Measurements from ENCODE around the gene MRPL2.

DNA sequence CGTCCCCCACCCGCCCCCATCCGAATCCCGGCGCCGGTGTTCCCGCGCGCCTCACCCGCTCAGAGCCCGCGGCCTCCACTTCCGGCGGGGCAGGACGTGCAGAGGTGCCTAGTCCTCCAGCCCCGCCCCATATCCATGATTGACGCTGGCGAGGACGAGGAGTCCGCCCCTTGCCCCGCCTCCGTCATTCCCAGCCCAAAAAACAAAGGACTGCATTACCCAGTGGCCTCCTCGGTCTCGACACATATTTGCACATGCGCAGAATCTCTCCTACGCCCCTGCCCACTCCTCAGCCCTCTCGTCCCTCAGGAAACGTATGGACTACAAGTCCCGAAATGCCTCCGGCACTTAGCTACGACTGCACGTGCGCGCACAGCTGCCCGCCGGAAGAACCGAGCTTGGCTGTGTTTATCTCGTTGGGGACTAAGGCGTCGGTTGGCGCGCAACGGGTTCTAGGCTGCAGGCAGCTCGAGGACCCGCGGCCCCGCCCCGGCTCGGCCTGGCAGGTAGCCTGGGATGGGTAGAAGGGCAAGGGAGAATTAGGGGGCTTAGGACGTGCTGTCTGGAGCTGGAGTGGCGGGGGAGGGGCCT lies 45.3 kb downstream of the MRPL2 start, which contains the start of the genes KLHDC3 and MEA1:
- TF ChIP-seq, protein P1, sequence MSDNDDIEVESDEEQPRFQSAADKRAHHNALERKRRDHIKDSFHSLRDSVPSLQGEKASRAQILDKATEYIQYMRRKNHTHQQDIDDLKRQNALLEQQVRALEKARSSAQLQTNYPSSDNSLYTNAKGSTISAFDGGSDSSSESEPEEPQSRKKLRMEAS (IDR thresholded peaks at IDR 0.05), result peak; percentile 90
- TF ChIP-seq, protein P2, sequence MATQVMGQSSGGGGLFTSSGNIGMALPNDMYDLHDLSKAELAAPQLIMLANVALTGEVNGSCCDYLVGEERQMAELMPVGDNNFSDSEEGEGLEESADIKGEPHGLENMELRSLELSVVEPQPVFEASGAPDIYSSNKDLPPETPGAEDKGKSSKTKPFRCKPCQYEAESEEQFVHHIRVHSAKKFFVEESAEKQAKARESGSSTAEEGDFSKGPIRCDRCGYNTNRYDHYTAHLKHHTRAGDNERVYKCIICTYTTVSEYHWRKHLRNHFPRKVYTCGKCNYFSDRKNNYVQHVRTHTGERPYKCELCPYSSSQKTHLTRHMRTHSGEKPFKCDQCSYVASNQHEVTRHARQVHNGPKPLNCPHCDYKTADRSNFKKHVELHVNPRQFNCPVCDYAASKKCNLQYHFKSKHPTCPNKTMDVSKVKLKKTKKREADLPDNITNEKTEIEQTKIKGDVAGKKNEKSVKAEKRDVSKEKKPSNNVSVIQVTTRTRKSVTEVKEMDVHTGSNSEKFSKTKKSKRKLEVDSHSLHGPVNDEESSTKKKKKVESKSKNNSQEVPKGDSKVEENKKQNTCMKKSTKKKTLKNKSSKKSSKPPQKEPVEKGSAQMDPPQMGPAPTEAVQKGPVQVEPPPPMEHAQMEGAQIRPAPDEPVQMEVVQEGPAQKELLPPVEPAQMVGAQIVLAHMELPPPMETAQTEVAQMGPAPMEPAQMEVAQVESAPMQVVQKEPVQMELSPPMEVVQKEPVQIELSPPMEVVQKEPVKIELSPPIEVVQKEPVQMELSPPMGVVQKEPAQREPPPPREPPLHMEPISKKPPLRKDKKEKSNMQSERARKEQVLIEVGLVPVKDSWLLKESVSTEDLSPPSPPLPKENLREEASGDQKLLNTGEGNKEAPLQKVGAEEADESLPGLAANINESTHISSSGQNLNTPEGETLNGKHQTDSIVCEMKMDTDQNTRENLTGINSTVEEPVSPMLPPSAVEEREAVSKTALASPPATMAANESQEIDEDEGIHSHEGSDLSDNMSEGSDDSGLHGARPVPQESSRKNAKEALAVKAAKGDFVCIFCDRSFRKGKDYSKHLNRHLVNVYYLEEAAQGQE (IDR thresholded peaks at IDR 0.05; ENCODE audit: low read depth), result no peak
- TF ChIP-seq NFIC (IDR thresholded peaks at IDR 0.05) (0 out of 2 replicates have a peak, but pooled peaks have one; percentile 19), TAF1 (IDR thresholded peaks at IDR 0.05; ENCODE audit: low read depth) (peak; percentile 57), EGR1 (IDR thresholded peaks at IDR 0.05) (0 out of 2 replicates have a peak, but pooled peaks have one; percentile 1), EP300 (IDR thresholded peaks at IDR 0.05; ENCODE audit: borderline replicate concordance) (no peak), YY1 (IDR thresholded peaks at IDR 0.05; ENCODE audit: low read depth) (no peak), RAD21 (IDR thresholded peaks at IDR 0.05; ENCODE audit: low read depth) (no peak)
- TF ChIP-seq, protein P3, sequence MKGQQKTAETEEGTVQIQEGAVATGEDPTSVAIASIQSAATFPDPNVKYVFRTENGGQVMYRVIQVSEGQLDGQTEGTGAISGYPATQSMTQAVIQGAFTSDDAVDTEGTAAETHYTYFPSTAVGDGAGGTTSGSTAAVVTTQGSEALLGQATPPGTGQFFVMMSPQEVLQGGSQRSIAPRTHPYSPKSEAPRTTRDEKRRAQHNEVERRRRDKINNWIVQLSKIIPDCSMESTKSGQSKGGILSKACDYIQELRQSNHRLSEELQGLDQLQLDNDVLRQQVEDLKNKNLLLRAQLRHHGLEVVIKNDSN (IDR thresholded peaks at IDR 0.05), result peak; percentile 75
